Endothelial cell of umbilical vein (primary cell): ENCODE results near the gene UNC5A. TPM values are rescaled to one million over a fixed set of nuclear protein-coding genes. Genes with fewer than 3 reads are reported as not detected.

Experiments used
- BruUV-seq: library from RNA; stranded (reverse); fragments of 400-500 nt; replicated peaks from 2 replicates; lab custom pipeline; 2021; lab: Mats Ljungman, UMichigan
- CTCF ChIA-PET: fragments of 300-600, 350-600 bp; sonication (Branson Sonifier 250); formaldehyde crosslinking; loops from one replicate; lab custom pipeline; 2021; ENCODE audit warnings: antibody characterized with exemption, inconsistent platforms; lab: Charles Lee
- POLR2A ChIA-PET: fragments of 300-600, 350-600 bp; sonication (Branson Sonifier 250); formaldehyde crosslinking; loops from one replicate; lab custom pipeline; 2021; ENCODE audit warnings: antibody characterized with exemption, inconsistent platforms; lab: Charles Lee
- DNase-seq: peaks from one replicate; pipeline ENCODE4 v3.0.0-alpha.2; 2011; ENCODE audit warnings: low read depth, low spot score
- FAIRE-seq: peaks from 2 replicates; lab custom pipeline; 2011; peaks lifted over from hg19 to GRCh38; lab: Jason Lieb, UNC
- H2AFZ ChIP-seq: 2 replicates; pipeline ENCODE4 v1.6.0; 2012; ENCODE audit warnings: low read depth, low read length, control low read depth, inconsistent platforms
- H3K27ac ChIP-seq: 2 replicates; pipeline ENCODE4 v1.5.1; 2011; ENCODE audit warnings: low read depth, mild to moderate bottlenecking, control low read depth, low read length, moderate library complexity; ENCODE audit not compliant: insufficient read depth
- H3K27me3 ChIP-seq, 2 experiments: 2 replicates each; pipeline versions ENCODE4 v1.6.0 to v1.6.1; 2011; ENCODE audit warnings: low read length in 2 of 2, mixed read lengths in 1 of 2; ENCODE audit not compliant: control insufficient read depth in 2 of 2, insufficient read depth in 2 of 2
- H3K36me3 ChIP-seq, 2 experiments: 2 replicates in 1 of 2; 3 replicates in 1 of 2; pipeline ENCODE4 v1.5.1; 2011; ENCODE audit warnings: low read length in 2 of 2, mild to moderate bottlenecking in 1 of 2, moderate library complexity in 1 of 2; ENCODE audit not compliant: control insufficient read depth in 2 of 2, insufficient read depth in 2 of 2; ENCODE audit errors: extremely low read depth in 1 of 2
- H3K4me1 ChIP-seq: 3 replicates; pipeline ENCODE4 v1.5.1; 2011; ENCODE audit warnings: mild to moderate bottlenecking, low read length; ENCODE audit not compliant: control insufficient read depth, insufficient read depth; ENCODE audit errors: extremely low read depth
- H3K4me2 ChIP-seq: 2 replicates; pipeline ENCODE4 v1.6.1; 2011; ENCODE audit warnings: low read length, control low read depth, mixed read lengths; ENCODE audit not compliant: insufficient read depth
- H3K4me3 ChIP-seq, 3 experiments: fragments of 200-600 bp in 1 of 3; sonication (generic), shearing (Covaris generic) in 1 of 3; replicated peaks in 1 of 3; 2 replicates each; pipeline ENCODE4 v1.5.1; 2011 to 2016; ENCODE audit warnings: control low read depth in 3 of 3, low read length in 3 of 3, mild to moderate bottlenecking in 2 of 3, inconsistent platforms in 1 of 3, low read depth in 1 of 3, moderate library complexity in 1 of 3; ENCODE audit not compliant: insufficient read depth in 1 of 3
- H3K79me2 ChIP-seq: 2 replicates; pipeline ENCODE4 v1.6.0; 2012; ENCODE audit warnings: low read length, inconsistent platforms; ENCODE audit not compliant: control insufficient read depth, insufficient read depth
- H3K9ac ChIP-seq: replicated peaks from 2 replicates; pipeline ENCODE3; 2011; ENCODE audit warnings: low read length, control low read depth; ENCODE audit not compliant: insufficient read depth; ENCODE audit errors: extremely low read depth
- H3K9me1 ChIP-seq: replicated peaks from 3 replicates; pipeline ENCODE4 v1.6.0; 2011; ENCODE audit warnings: mild to moderate bottlenecking, low read length; ENCODE audit not compliant: control insufficient read depth, insufficient read depth; ENCODE audit errors: extremely low read depth
- H3K9me3 ChIP-seq: replicated peaks from 2 replicates; pipeline ENCODE4 v1.5.1; 2012; ENCODE audit warnings: low read length, inconsistent platforms; ENCODE audit not compliant: control insufficient read depth, insufficient read depth
- H4K20me1 ChIP-seq: replicated peaks from 2 replicates; pipeline ENCODE3; 2011; ENCODE audit warnings: mild to moderate bottlenecking, low read length; ENCODE audit not compliant: control insufficient read depth, insufficient read depth; ENCODE audit errors: extremely low read depth
- EZH2 ChIP-seq: IDR thresholded peaks from 2 replicates; pipeline ENCODE4 v1.6.1; 2012; ENCODE audit warnings: borderline replicate concordance, low read depth, mild to moderate bottlenecking, moderate library complexity, low read length, inconsistent platforms; ENCODE audit not compliant: severe bottlenecking
- FOS ChIP-seq: IDR thresholded peaks from 2 replicates; pipeline ENCODE4 v1.6.1; 2011; ENCODE audit warnings: mild to moderate bottlenecking, low read length, moderate library complexity, borderline replicate concordance; ENCODE audit not compliant: insufficient read depth
- GATA2 ChIP-seq: IDR thresholded peaks from 2 replicates; pipeline ENCODE4 v1.7.0; 2011; ENCODE audit warnings: low read depth, mild to moderate bottlenecking, moderate library complexity, mixed read lengths, low read length; ENCODE audit not compliant: insufficient read length, insufficient read depth
- MYC ChIP-seq: IDR thresholded peaks from one replicate; pipeline ENCODE4 v1.6.1; 2011; ENCODE audit warnings: mild to moderate bottlenecking, low read depth, low read length
- POLR2A ChIP-seq: IDR thresholded peaks from 2 replicates; pipeline ENCODE4 v1.6.1; 2012; ENCODE audit warnings: low read depth, mild to moderate bottlenecking, control low read depth, low read length
- POLR2AphosphoS5 ChIP-seq: IDR thresholded peaks from 2 replicates; pipeline ENCODE4 v1.6.1; 2012; ENCODE audit warnings: low read depth, mild to moderate bottlenecking, control low read depth, low read length, moderate library complexity; ENCODE audit not compliant: insufficient read depth
- dilution Hi-C: fragments of 300-500 bp; cut with MboI; formaldehyde crosslinking; loops from one replicate; pipeline ENCODE4 v1.15.0; 2019; ENCODE audit warnings: low sequenced_read_pairs; ENCODE audit not compliant: extremely low pct_ligation_motif_present
- intact Hi-C: fragments of 100-400 bp; cut with micrococcal nuclease; formaldehyde crosslinking; loops from one replicate; pipeline ENCODE4 v1.10.0; 2022
- polyA plus RNA-seq, 4 experiments: library from polyadenylated mRNA; depleted of rRNA in 3 of 4; stranded (reverse) in 3 of 4; unstranded in 1 of 4; fragments of >200 nt; gene quantifications; 2 replicates each; pipeline versions ENCODE4 v1.2.1 to v1.2.3, GENCODE V29; 2011 to 2012; ENCODE audit warnings: missing spikeins in 1 of 4
- total RNA-seq: library from RNA; stranded (reverse); gene quantifications from 2 replicates; pipeline ENCODE4 v1.2.3, GENCODE V29; 2021
- TF ChIP-seq, protein P1 (sequence below): IDR thresholded peaks from 2 replicates; pipeline ENCODE4 v1.6.1; 2011; ENCODE audit not compliant: insufficient read depth, insufficient read length

The UNC5A gene
- total and polyA plus RNA-seq, 2 donors (not counting 3 experiments of a cell fraction or from before 2014, with no cell fraction given), result 0.08 to 0.22 TPM

DNA sequence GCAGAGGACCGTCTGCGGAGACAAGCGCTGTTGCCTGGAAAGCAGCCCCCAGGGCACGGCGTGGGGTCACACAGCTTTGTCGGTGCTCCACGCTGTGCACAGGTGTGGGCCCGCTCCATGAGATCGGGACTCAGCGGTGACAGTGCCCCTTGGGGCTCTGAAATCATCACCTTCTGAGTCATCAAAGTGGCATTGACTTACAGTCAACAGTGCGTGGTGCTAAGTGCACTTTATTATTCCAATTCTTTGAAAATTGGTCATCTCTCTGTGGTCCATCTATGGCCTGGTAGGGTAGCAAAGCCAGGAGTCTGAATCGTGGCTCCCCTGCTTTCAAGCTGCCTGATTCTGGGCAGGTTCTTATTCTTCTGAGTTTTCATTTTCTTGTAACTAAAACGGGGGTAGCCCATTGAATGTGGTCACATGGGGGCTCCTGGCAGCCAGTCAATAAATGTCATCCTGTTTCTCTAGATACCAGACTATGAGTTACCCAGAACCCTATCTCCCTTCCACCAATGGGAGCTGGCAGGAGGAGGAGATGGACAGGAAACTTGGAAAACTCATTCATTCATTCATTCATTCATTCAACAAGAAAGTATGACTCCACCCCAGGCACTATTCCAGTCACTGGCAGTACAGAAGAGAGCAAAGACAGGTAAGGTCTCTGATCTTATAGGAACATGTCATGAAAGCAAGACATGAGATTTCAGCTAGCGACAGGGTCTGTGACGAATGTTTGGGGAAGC, 20.3 kb upstream of the UNC5A start:
- intact Hi-C loops, result no loop called here
- Histone ChIP-seq H3K9me1 (no peaks in the 10 kb centered on the region), H3K36me3 (no peaks in the 10 kb centered on the region), H3K4me1 (peaks cover under 1% of the 10 kb centered on the region), H2AFZ (no peak overlapping the region), H3K79me2 (no peaks in the 10 kb centered on the region), H3K4me3 (no peak overlapping the region), H3K9me3 (no peaks in the 10 kb centered on the region), H3K27ac (no peak overlapping the region), H3K27me3 (peaks cover 11% of the 10 kb centered on the region in 2 experiments), H4K20me1 (no peaks in the 10 kb centered on the region), H3K4me2 (no peak overlapping the region), H3K9ac (no peak overlapping the region)
- no peak for DNase-seq
- ChIA-PET POLR2A (no interaction called here), CTCF (interaction anchor here (1.8 kb wide), 1 partner anchor 129 kb away, joined by 6 read pairs; no protein-coding TSS in a partner anchor)
- dilution Hi-C loops, result no loop called here
- no peak for FAIRE-seq
- BruUV-seq, result no TSS peak
- TF ChIP-seq, protein P1, sequence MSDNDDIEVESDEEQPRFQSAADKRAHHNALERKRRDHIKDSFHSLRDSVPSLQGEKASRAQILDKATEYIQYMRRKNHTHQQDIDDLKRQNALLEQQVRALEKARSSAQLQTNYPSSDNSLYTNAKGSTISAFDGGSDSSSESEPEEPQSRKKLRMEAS, result no peak
- TF ChIP-seq GATA2 (no peak), FOS (no peak), POLR2A (no peak), POLR2AphosphoS5 (no peak), EZH2 (no peak), MYC (no peak)

DNA sequence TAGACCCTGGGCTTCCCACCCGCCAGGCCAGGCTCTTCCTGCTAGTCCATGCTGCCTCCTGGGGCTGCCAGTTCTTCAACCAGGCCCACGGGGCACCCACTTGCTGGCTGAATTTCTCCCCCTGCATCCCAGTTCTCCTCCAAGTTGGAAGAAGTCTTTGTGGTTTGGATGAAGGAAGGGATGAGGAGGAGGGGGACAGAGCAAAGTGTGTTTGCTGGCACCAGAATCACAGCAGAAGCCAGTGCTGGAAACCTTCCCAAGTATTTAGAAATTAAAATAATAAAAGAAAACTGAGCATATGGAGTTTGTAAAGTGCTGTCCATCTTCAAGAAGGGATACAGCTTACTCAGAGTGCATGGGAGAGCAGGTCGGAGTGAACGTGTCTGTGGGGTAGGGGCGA, 19.4 kb upstream of the UNC5A start:
- POLR2A ChIA-PET, result no interaction called here
- H3K9me1 ChIP-seq, result no peaks in the 10 kb centered on the region
- no peaks in the 10 kb centered on the region for H3K36me3 ChIP-seq
- H3K4me2 ChIP-seq, result no peak overlapping the region
- no TSS peak for BruUV-seq
- no peak overlapping the region for H2AFZ ChIP-seq
- no peaks in the 10 kb centered on the region for H3K9me3 ChIP-seq
- H3K4me3 ChIP-seq, result no peak overlapping the region
- CTCF ChIA-PET, result interaction anchor here (1.8 kb wide), 1 partner anchor 130 kb away, joined by 6 read pairs; no protein-coding TSS in a partner anchor
- TF ChIP-seq FOS, result no peak
- no peak for DNase-seq
- no peaks in the 10 kb centered on the region for H4K20me1 ChIP-seq
- no peak for FAIRE-seq
- intact Hi-C loops (no loop called here), dilution Hi-C loops (no loop called here)
- H3K79me2 ChIP-seq, result no peaks in the 10 kb centered on the region
- H3K27ac ChIP-seq, result no peak overlapping the region
- peaks cover 11% of the 10 kb centered on the region in 2 experiments for H3K27me3 ChIP-seq
- H3K4me1 ChIP-seq, result no peaks in the 10 kb centered on the region
- H3K9ac ChIP-seq, result no peak overlapping the region
